Measurements from ENCODE around the gene BLOC1S3. TPM values are rescaled to one million over a fixed set of nuclear protein-coding genes. Genes with fewer than 3 reads are reported as not detected.
"Not testable (repeated sequence)": the region's sequence is repeated elsewhere in the genome, so short reads cannot be mapped to it uniquely, and the experiment has no call there.

BLOC1S3 gene
- total and polyA plus RNA-seq, 7 experiments from 2014 or later: 6.9 to 24.9 (median 15.4) TPM

GRCh38 chr19:45223879-45224278 lies 45.3 kb downstream of the BLOC1S3 start:
- Histone ChIP-seq H3K4me1 (ENCODE audit: control insufficient read depth in 2 of 2, insufficient read depth in 2 of 2, low read length in 2 of 2) (no peaks in the 10 kb centered on the region), H3K9me3 (ENCODE audit: control insufficient read depth in 2 of 3, low read length in 3 of 3) (no peaks in the 10 kb centered on the region), H3K27me3 (ENCODE audit: control insufficient read depth in 2 of 2, insufficient read depth in 2 of 2, low read length in 2 of 2) (no peaks in the 10 kb centered on the region), H3K4me3 (ENCODE audit: low read length) (no peak overlapping the region), H3K36me3 (ENCODE audit: control insufficient read depth in 2 of 3, insufficient read depth in 3 of 3, low read length in 3 of 3) (no peaks in the 10 kb centered on the region), H3K27ac (ENCODE audit: low read depth, low read length) (no peak overlapping the region)
- Mint-ChIP-seq H3K27ac (no peak overlapping the region), H3K4me3 (no peak overlapping the region), H3K9me3 (no peaks in the 10 kb centered on the region), H3K4me1 (no peaks in the 10 kb centered on the region), H3K27me3 (peaks cover 10 to 41% (median 17%) of the 10 kb centered on the region in 5 donors), H3K36me3 (no peaks in the 10 kb centered on the region)
- DNase-seq (no peak), ATAC-seq (no peak)
- ChIA-PET CTCF (no interaction called here), POLR2A (no interaction called here)
- intact Hi-C loops (cut with micrococcal nuclease): no loop called here

GRCh38 chr19:45224645-45225044 lies 46.1 kb downstream of the BLOC1S3 start:
- no peaks in the 10 kb centered on the region for H3K27me3 ChIP-seq (ENCODE audit: control insufficient read depth in 2 of 2, insufficient read depth in 2 of 2, low read length in 2 of 2)
- H3K4me3 ChIP-seq (ENCODE audit: low read length): no peak overlapping the region
- Mint-ChIP-seq H3K36me3 (no peaks in the 10 kb centered on the region), H3K27me3 (peaks cover 10 to 36% (median 13%) of the 10 kb centered on the region in 5 donors), H3K27ac (no peak overlapping the region), H3K4me3 (no peak overlapping the region), H3K4me1 (no peaks in the 10 kb centered on the region), H3K9me3 (no peaks in the 10 kb centered on the region)
- POLR2A ChIA-PET: no interaction called here
- no peaks in the 10 kb centered on the region for H3K4me1 ChIP-seq (ENCODE audit: control insufficient read depth in 2 of 2, insufficient read depth in 2 of 2, low read length in 2 of 2)
- no peaks in the 10 kb centered on the region for H3K36me3 ChIP-seq (ENCODE audit: control insufficient read depth in 2 of 3, insufficient read depth in 3 of 3, low read length in 3 of 3)
- H3K27ac ChIP-seq (ENCODE audit: low read depth, low read length): no peak overlapping the region
- no peaks in the 10 kb centered on the region for H3K9me3 ChIP-seq (ENCODE audit: control insufficient read depth in 2 of 3, low read length in 3 of 3)
- intact Hi-C loops (cut with micrococcal nuclease): no loop called here
- DNase-seq: no peak
- CTCF ChIA-PET: no interaction called here
- no peak for ATAC-seq

- ATAC-seq; intact Hi-C loops (cut with micrococcal nuclease); H3K27me3 ChIP-seq (ENCODE audit: control insufficient read depth in 2 of 2, insufficient read depth in 2 of 2, low read length in 2 of 2); H3K36me3 Mint-ChIP-seq; H3K4me3 Mint-ChIP-seq; H3K9me3 Mint-ChIP-seq; H3K27ac ChIP-seq (ENCODE audit: low read depth, low read length); DNase-seq; H3K9me3 ChIP-seq (ENCODE audit: control insufficient read depth in 2 of 3, low read length in 3 of 3); H3K27ac Mint-ChIP-seq; H3K4me1 Mint-ChIP-seq; H3K4me1 ChIP-seq (ENCODE audit: control insufficient read depth in 2 of 2, insufficient read depth in 2 of 2, low read length in 2 of 2); H3K36me3 ChIP-seq (ENCODE audit: control insufficient read depth in 2 of 3, insufficient read depth in 3 of 3, low read length in 3 of 3); H3K4me3 ChIP-seq (ENCODE audit: low read length): not testable (repeated sequence)
- CTCF ChIA-PET: interaction anchor here (0.6 kb wide), 1 partner anchor 112 kb away, joined by 4 read pairs; no protein-coding TSS in a partner anchor
- peaks cover 10 to 21% (median 18%) of the 10 kb centered on the region in 5 donors for H3K27me3 Mint-ChIP-seq
- POLR2A ChIA-PET: interaction anchor here (0.8 kb wide), 1 partner anchor 139 kb away, joined by 3 read pairs; no protein-coding TSS in a partner anchor
These were observed 50.5 kb downstream of the BLOC1S3 start for GRCh38 chr19:45229056-45229455.

Other genes with a start within 250 kb of the BLOC1S3 start
- not detected for gene APOC4, start 236.5 kb upstream of the BLOC1S3 start, total RNA-seq
- gene APOC4, start 236.5 kb upstream of the BLOC1S3 start, polyA plus RNA-seq: not detected
- gene APOC2, start 232.7 kb upstream of the BLOC1S3 start, total RNA-seq: 1 to 10 TPM in 1 of 5 experiments, not detected in 4; 1.7 TPM
- not detected for gene APOC2, start 232.7 kb upstream of the BLOC1S3 start, polyA plus RNA-seq
- gene CLPTM1, start 223.4 kb upstream of the BLOC1S3 start, total RNA-seq: 10 to 100 TPM; 68.4 to 83.3 (median 76.8) TPM
- 10 to 100 TPM; 11.7 to 25.6 TPM for gene CLPTM1, start 223.4 kb upstream of the BLOC1S3 start, polyA plus RNA-seq
- gene RELB, start 177.3 kb upstream of the BLOC1S3 start, total RNA-seq: 10 to 100 TPM; 30.7 to 87.3 (median 71.3) TPM
- 10 to 100 TPM; 13.4 to 14.7 TPM for gene RELB, start 177.3 kb upstream of the BLOC1S3 start, polyA plus RNA-seq
- 100 to 1,000 TPM in 4 of 5 experiments, 10 to 100 TPM in 1; 94.7 to 185 (median 163) TPM for gene CLASRP, start 139.7 kb upstream of the BLOC1S3 start, total RNA-seq
- gene CLASRP, start 139.7 kb upstream of the BLOC1S3 start, polyA plus RNA-seq: 10 to 100 TPM in 1 of 2 donors, 1 to 10 TPM in 1; 3.6 to 10.8 TPM
- gene ZNF296, start 102.3 kb upstream of the BLOC1S3 start, total RNA-seq: 1 to 10 TPM in 3 of 5 experiments, under 1 TPM in 2; 0.57 to 3.6 (median 2.2) TPM
- gene ZNF296, start 102.3 kb upstream of the BLOC1S3 start, polyA plus RNA-seq: 1 to 10 TPM; 1.1 to 1.2 TPM
- gene GEMIN7, start 99.5 kb upstream of the BLOC1S3 start, total RNA-seq: 10 to 100 TPM in 4 of 5 experiments, 1 to 10 TPM in 1; 4.9 to 31.6 (median 16.6) TPM
- gene GEMIN7, start 99.5 kb upstream of the BLOC1S3 start, polyA plus RNA-seq: 10 to 100 TPM; 46.3 to 65.5 TPM
- gene PPP1R37, start 85.6 kb upstream of the BLOC1S3 start, total RNA-seq: 10 to 100 TPM; 20.0 to 28.3 (median 21.9) TPM
- 1 to 10 TPM; 1.4 to 1.5 TPM for gene PPP1R37, start 85.6 kb upstream of the BLOC1S3 start, polyA plus RNA-seq
- gene NKPD1, start 17.8 kb upstream of the BLOC1S3 start, total RNA-seq: 1 to 10 TPM in 1 of 5 experiments, under 1 TPM in 4; 0.07 to 1.2 (median 0.73) TPM
- under 1 TPM; 0.41 to 0.60 TPM for gene NKPD1, start 17.8 kb upstream of the BLOC1S3 start, polyA plus RNA-seq
- gene TRAPPC6A, start 547 bp upstream of the BLOC1S3 start, total RNA-seq: 10 to 100 TPM; 44.6 to 61.9 (median 53.0) TPM
- gene TRAPPC6A, start 547 bp upstream of the BLOC1S3 start, polyA plus RNA-seq: 100 to 1,000 TPM; 173 to 174 TPM
- not detected for gene EXOC3L2, start 66.6 kb downstream of the BLOC1S3 start, total RNA-seq
- gene EXOC3L2, start 66.6 kb downstream of the BLOC1S3 start, polyA plus RNA-seq: not detected
- gene MARK4, start 72.5 kb downstream of the BLOC1S3 start, total RNA-seq: 10 to 100 TPM; 22.4 to 39.2 (median 25.5) TPM
- gene MARK4, start 72.5 kb downstream of the BLOC1S3 start, polyA plus RNA-seq: under 1 TPM; 0.70 to 0.74 TPM
- not detected for gene CKM, start 144.1 kb downstream of the BLOC1S3 start, total RNA-seq
- not detected for gene CKM, start 144.1 kb downstream of the BLOC1S3 start, polyA plus RNA-seq
- not detected for gene KLC3, start 162.0 kb downstream of the BLOC1S3 start, total RNA-seq
- under 1 TPM in 1 of 2 donors, not detected in 1; 0.18 TPM for gene KLC3, start 162.0 kb downstream of the BLOC1S3 start, polyA plus RNA-seq
- gene ERCC2, start 191.8 kb downstream of the BLOC1S3 start, total RNA-seq: 10 to 100 TPM; 14.4 to 25.1 (median 19.2) TPM
- 1 to 10 TPM; 4.4 to 6.0 TPM for gene ERCC2, start 191.8 kb downstream of the BLOC1S3 start, polyA plus RNA-seq
- 10 to 100 TPM in 3 of 5 experiments, 1 to 10 TPM in 2; 2.9 to 24.4 (median 11.1) TPM for gene PPP1R13L, start 226.3 kb downstream of the BLOC1S3 start, total RNA-seq
- gene PPP1R13L, start 226.3 kb downstream of the BLOC1S3 start, polyA plus RNA-seq: under 1 TPM; 0.56 to 0.61 TPM
- gene POLR1G, start 227.9 kb downstream of the BLOC1S3 start, total RNA-seq: 1 to 10 TPM in 4 of 5 experiments, under 1 TPM in 1; 0.45 to 8.2 (median 4.7) TPM
- gene POLR1G, start 227.9 kb downstream of the BLOC1S3 start, polyA plus RNA-seq: 1 to 10 TPM; 5.1 to 5.4 TPM
- 10 to 100 TPM; 45.1 to 88.2 (median 53.4) TPM for gene ERCC1, start 245.1 kb downstream of the BLOC1S3 start, total RNA-seq
- 10 to 100 TPM; 31.7 to 32.7 TPM for gene ERCC1, start 245.1 kb downstream of the BLOC1S3 start, polyA plus RNA-seq